Trophoblast cell (in vitro differentiated cells and primary cell): ENCODE measurements around the gene PIGV.

Source experiments
- DNase-seq, 2 donors: peaks; one replicate each; pipeline ENCODE4 v3.0.0-alpha.2; 2016
- H2AFZ ChIP-seq: 2 replicates; pipeline ENCODE4 v1.6.1; 2013; ENCODE audit warnings: low read length, moderate library complexity, mild to moderate bottlenecking; ENCODE audit not compliant: insufficient read depth, poor library complexity
- H2AK5ac ChIP-seq: 2 replicates; pipeline ENCODE4 v1.6.1; 2013; ENCODE audit warnings: mild to moderate bottlenecking, low read length
- H2BK120ac ChIP-seq: 2 replicates; pipeline ENCODE4 v1.6.1; 2013; ENCODE audit warnings: low read length, mild to moderate bottlenecking, moderate library complexity; ENCODE audit not compliant: insufficient read depth, poor library complexity
- H2BK12ac ChIP-seq: 2 replicates; pipeline ENCODE4 v1.6.1; 2013; ENCODE audit warnings: mild to moderate bottlenecking, low read length, moderate library complexity
- H2BK5ac ChIP-seq: 2 replicates; pipeline ENCODE4 v1.6.1; 2013; ENCODE audit warnings: low read length, low read depth, moderate library complexity, mild to moderate bottlenecking; ENCODE audit not compliant: poor library complexity
- H3K14ac ChIP-seq: 2 replicates; pipeline ENCODE4 v1.6.1; 2013; ENCODE audit warnings: mild to moderate bottlenecking, low read length
- H3K18ac ChIP-seq: 2 replicates; pipeline ENCODE4 v1.6.1; 2013; ENCODE audit warnings: mild to moderate bottlenecking, low read length
- H3K23ac ChIP-seq: 2 replicates; pipeline ENCODE4 v1.6.1; 2013; ENCODE audit warnings: low read length
- H3K27ac ChIP-seq: 2 replicates; pipeline ENCODE4 v1.5.1; 2013; ENCODE audit warnings: low read depth, mild to moderate bottlenecking, inconsistent platforms, low read length, moderate library complexity
- H3K27me3 ChIP-seq: 2 replicates; pipeline ENCODE4 v1.6.1; 2013; ENCODE audit warnings: inconsistent platforms, mild to moderate bottlenecking, low read length, moderate library complexity; ENCODE audit not compliant: insufficient read depth
- H3K36me3 ChIP-seq, 2 experiments: 1 replicate in 1 of 2; 2 replicates in 1 of 2; pipeline ENCODE4 v1.6.1; 2013; ENCODE audit warnings: low read length in 2 of 2, mild to moderate bottlenecking in 2 of 2, moderate library complexity in 1 of 2; ENCODE audit not compliant: insufficient read depth in 2 of 2, control insufficient read depth in 1 of 2
- H3K4ac ChIP-seq: 2 replicates; pipeline ENCODE4 v1.6.1; 2013; ENCODE audit warnings: low read depth, mild to moderate bottlenecking, low read length, moderate library complexity
- H3K4me1 ChIP-seq, 2 experiments: 1 replicate in 1 of 2; 2 replicates in 1 of 2; pipeline ENCODE4 v1.6.1; 2013; ENCODE audit warnings: low read length in 2 of 2, mild to moderate bottlenecking in 2 of 2, moderate library complexity in 1 of 2; ENCODE audit not compliant: insufficient read depth in 2 of 2, control insufficient read depth in 1 of 2
- H3K4me2 ChIP-seq: 2 replicates; pipeline ENCODE4 v1.6.1; 2013; ENCODE audit warnings: inconsistent platforms, mild to moderate bottlenecking, low read length, moderate library complexity
- H3K4me3 ChIP-seq: 2 replicates; pipeline ENCODE4 v1.5.1; 2013; ENCODE audit warnings: mild to moderate bottlenecking, low read depth, low read length, inconsistent platforms
- H3K79me1 ChIP-seq: one replicate; pipeline ENCODE4 v1.6.1; 2013; ENCODE audit warnings: low read length
- H3K79me2 ChIP-seq: 2 replicates; pipeline ENCODE4 v1.6.1; 2013; ENCODE audit warnings: low read length, mild to moderate bottlenecking; ENCODE audit not compliant: control insufficient read depth, insufficient read depth, poor library complexity
- H3K9ac ChIP-seq: 2 replicates; pipeline ENCODE4 v1.6.1; 2013; ENCODE audit warnings: mild to moderate bottlenecking, low read length
- H3K9me3 ChIP-seq: 2 replicates; pipeline ENCODE4 v1.6.1; 2013; ENCODE audit warnings: low read depth, mild to moderate bottlenecking, control low read depth, inconsistent platforms, low read length; ENCODE audit not compliant: insufficient read depth
- H4K12ac ChIP-seq: 2 replicates; pipeline ENCODE4 v1.6.1; 2013; ENCODE audit warnings: low read depth, mild to moderate bottlenecking, low read length, moderate library complexity
- H4K8ac ChIP-seq: 2 replicates; pipeline ENCODE4 v1.6.1; 2013; ENCODE audit warnings: low read depth, mild to moderate bottlenecking, low read length, moderate library complexity
- H4K91ac ChIP-seq: one replicate; pipeline ENCODE4 v1.6.1; 2013; ENCODE audit warnings: low read depth, mild to moderate bottlenecking, low read length, moderate library complexity
- WGBS: extraction: QIAGEN DNeasy Blood & Tissue Kit; methylation state at CpG from one replicate; pipeline ENCODE4 v1.1.7; 2013; ENCODE audit warnings: missing lambda C conversion rate; ENCODE audit not compliant: insufficient read length, insufficient coverage; ENCODE audit errors: extremely low coverage; 5-methylcytosine and 5-hydroxymethylcytosine counted together

Gene PIGV

DNA sequence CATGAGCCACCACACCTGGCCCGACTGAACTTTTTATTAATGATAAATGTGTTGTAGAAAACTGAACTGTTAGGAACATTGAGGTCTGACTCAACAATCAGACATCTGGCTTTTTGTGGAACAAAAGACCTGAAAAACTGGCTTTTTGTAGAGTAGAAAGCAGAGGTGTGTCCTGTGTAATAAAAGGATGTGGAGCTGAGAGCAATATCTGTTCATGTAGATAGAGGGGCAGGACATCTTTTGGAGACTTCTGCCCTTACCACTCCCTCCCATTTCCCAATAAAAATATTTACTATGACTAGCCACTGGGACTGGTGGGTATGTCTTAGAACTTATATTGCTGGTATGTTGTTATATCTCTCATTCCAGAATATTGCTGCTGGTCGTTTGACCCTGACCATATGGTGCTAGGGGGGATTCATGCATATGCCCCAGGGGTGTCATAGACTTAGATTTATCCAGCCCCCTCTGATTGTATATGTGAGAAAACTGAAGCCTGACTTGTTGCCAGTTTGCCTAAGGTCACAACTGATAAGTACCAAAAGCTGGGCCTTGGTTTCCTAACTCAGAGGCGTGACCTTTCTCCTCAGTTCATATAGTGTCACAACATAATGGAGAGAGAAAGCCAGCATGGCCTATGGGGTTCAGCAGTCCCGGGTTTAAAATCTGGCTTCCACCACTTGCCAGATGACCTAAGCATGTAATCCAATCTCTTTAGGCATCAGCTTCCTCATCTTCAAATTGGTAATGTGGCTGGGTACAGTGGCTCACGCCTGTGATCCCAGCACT lies 33.5 kb upstream of the PIGV start:
- Histone ChIP-seq H3K9me3 (no peaks in the 10 kb centered on the region), H3K4me2 (peak overlapping the region; percentile 32), H3K18ac (no peak overlapping the region), H3K27ac (no peak overlapping the region), H3K9ac (no peak overlapping the region), H3K4me3 (no peak overlapping the region), H2BK12ac (no peak overlapping the region), H3K4ac (no peak overlapping the region), H3K79me1 (no peaks in the 10 kb centered on the region), H2BK120ac (no peak overlapping the region), H3K14ac (no peak overlapping the region), H3K36me3 (peaks cover 24 to 56% of the 10 kb centered on the region in 2 experiments), H3K79me2 (peaks cover 1% of the 10 kb centered on the region), H2AK5ac (no peak overlapping the region), H3K23ac (no peak overlapping the region), H3K4me1 (peaks cover 8 to 16% of the 10 kb centered on the region in 2 experiments), H2AFZ (no peak overlapping the region), H3K27me3 (no peaks in the 10 kb centered on the region), H4K8ac (no peak overlapping the region), H4K12ac (no peak overlapping the region), H2BK5ac (no peak overlapping the region), H4K91ac (no peak overlapping the region)
- DNase-seq = peak; percentile 53 to 96
- whole genome bisulfite sequencing = no CpG with 5 or more reads among the region's 5 CpGs

DNA sequence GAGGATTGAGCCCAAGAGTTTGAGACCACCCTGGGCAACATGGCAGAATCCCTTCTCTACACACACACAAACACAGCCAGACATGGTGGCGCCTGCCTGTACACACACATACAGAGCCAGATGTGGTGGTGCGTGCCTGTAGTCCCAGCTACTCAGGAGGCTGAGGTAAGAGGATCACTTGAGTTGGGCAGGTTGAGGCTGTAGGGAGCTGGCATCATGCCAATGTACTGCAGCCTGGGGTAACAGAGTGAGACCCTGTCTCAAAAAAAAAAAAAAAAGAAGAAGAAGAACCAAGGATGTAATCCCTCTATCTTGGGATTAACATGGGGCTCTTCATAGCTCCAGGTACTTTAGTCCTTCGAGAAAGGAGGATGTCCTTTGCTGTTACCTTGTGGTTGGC lies 29.4 kb upstream of the PIGV start:
- Histone ChIP-seq H3K79me1 (no peaks in the 10 kb centered on the region), H3K4me1 (peaks cover 8% of the 10 kb centered on the region in 2 experiments), H2AK5ac (no peak overlapping the region), H3K9ac (no peak overlapping the region), H3K14ac (no peak overlapping the region), H3K4ac (no peak overlapping the region), H3K27me3 (no peaks in the 10 kb centered on the region), H3K23ac (no peak overlapping the region), H3K27ac (no peak overlapping the region), H2BK120ac (no peak overlapping the region), H2BK5ac (no peak overlapping the region), H3K79me2 (peaks cover 1% of the 10 kb centered on the region), H3K18ac (no peak overlapping the region), H4K91ac (no peak overlapping the region), H2BK12ac (no peak overlapping the region), H3K4me3 (no peak overlapping the region), H2AFZ (no peak overlapping the region), H4K12ac (no peak overlapping the region), H3K9me3 (peaks cover 2% of the 10 kb centered on the region), H4K8ac (no peak overlapping the region), H3K36me3 (peaks cover 36 to 58% of the 10 kb centered on the region in 2 experiments), H3K4me2 (no peak overlapping the region)
- no CpG with 5 or more reads among the region's 3 CpGs for WGBS
- no peak for DNase-seq

DNA sequence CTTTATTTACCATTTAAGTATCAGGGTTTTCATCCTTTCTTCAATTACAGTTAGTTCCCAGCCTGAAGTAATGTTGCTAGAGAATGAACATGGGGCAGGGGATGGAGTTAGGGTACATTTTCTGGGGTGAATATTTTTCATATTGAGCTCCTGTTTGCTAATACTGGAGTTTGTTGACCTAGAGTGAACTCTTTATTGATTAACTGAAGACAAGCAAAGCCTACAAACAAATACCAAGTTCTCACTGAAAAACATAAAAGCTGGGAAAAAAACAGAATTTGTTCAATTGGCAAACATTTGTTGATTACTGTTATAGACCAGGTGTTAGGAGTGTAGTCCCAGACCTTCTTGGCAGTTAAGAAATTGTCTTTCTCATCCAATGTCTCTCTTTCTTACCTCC lies 28.2 kb upstream of the PIGV start:
- no peaks in the 10 kb centered on the region for H3K79me1 ChIP-seq
- no peak overlapping the region for H2AFZ ChIP-seq
- no peak overlapping the region for H2BK120ac ChIP-seq
- no peak overlapping the region for H2BK5ac ChIP-seq
- no peak for DNase-seq
- peaks cover 2% of the 10 kb centered on the region for H3K9me3 ChIP-seq
- H3K79me2 ChIP-seq = peaks cover 1% of the 10 kb centered on the region
- no peak overlapping the region for H3K4ac ChIP-seq
- H3K18ac ChIP-seq = no peak overlapping the region
- H3K27ac ChIP-seq = no peak overlapping the region
- no peak overlapping the region for H3K9ac ChIP-seq
- peaks cover under 1% of the 10 kb centered on the region in 2 experiments for H3K4me1 ChIP-seq
- H3K4me2 ChIP-seq = no peak overlapping the region
- no peak overlapping the region for H3K23ac ChIP-seq
- H4K12ac ChIP-seq = no peak overlapping the region
- H4K8ac ChIP-seq = no peak overlapping the region
- no peak overlapping the region for H2BK12ac ChIP-seq
- H3K4me3 ChIP-seq = no peak overlapping the region
- H4K91ac ChIP-seq = no peak overlapping the region
- H2AK5ac ChIP-seq = no peak overlapping the region
- H3K36me3 ChIP-seq = peaks cover 39 to 61% of the 10 kb centered on the region in 2 experiments
- no peaks in the 10 kb centered on the region for H3K27me3 ChIP-seq
- H3K14ac ChIP-seq = no peak overlapping the region

GRCh38 chr1:26761217-26761616 lies 26.5 kb upstream of the PIGV start:
- Histone ChIP-seq H4K12ac (no peak overlapping the region), H3K79me2 (no peaks in the 10 kb centered on the region), H2BK120ac (no peak overlapping the region), H4K8ac (no peak overlapping the region), H3K4ac (no peak overlapping the region), H2AFZ (no peak overlapping the region), H3K23ac (no peak overlapping the region), H3K9ac (no peak overlapping the region), H3K9me3 (peaks cover 2% of the 10 kb centered on the region), H3K27ac (no peak overlapping the region), H4K91ac (no peak overlapping the region), H2BK5ac (no peak overlapping the region), H2AK5ac (no peak overlapping the region), H3K14ac (no peak overlapping the region), H3K4me1 (no peaks in the 10 kb centered on the region), H3K27me3 (no peaks in the 10 kb centered on the region), H3K79me1 (no peaks in the 10 kb centered on the region), H3K4me3 (no peak overlapping the region), H2BK12ac (no peak overlapping the region), H3K36me3 (peaks cover 45 to 62% of the 10 kb centered on the region in 2 experiments), H3K4me2 (no peak overlapping the region), H3K18ac (no peak overlapping the region)
- DNase-seq = no peak
- no CpG with 5 or more reads among the region's 3 CpGs for WGBS
